ENCODE data around the gene DTX3L.

DTX3L gene

GRCh38 chr3:122602011-122602710 is 38.0 kb downstream of the DTX3L start:
- no peak overlapping the region for H3K27ac ChIP-seq (ENCODE audit: low read length)
- H3K9me3 ChIP-seq (ENCODE audit: control insufficient read depth, insufficient read depth, low read length): no peaks in the 10 kb centered on the region
- DNase-seq (ENCODE audit: low read depth, low spot score): no peak
- H3K4me1 ChIP-seq (ENCODE audit: control insufficient read depth, insufficient read depth, low read length): no peaks in the 10 kb centered on the region
- H3K4me3 ChIP-seq (ENCODE audit: low read length): no peak overlapping the region
- H3K36me3 ChIP-seq (ENCODE audit: control insufficient read depth, insufficient read depth, low read length): no peaks in the 10 kb centered on the region
- H3K27me3 ChIP-seq (ENCODE audit: control insufficient read depth, insufficient read depth, low read length): no peaks in the 10 kb centered on the region
- 100% methylated on average over 2 of the region's 5 CpGs for WGBS (ENCODE audit: insufficient coverage, insufficient read length)

DNA sequence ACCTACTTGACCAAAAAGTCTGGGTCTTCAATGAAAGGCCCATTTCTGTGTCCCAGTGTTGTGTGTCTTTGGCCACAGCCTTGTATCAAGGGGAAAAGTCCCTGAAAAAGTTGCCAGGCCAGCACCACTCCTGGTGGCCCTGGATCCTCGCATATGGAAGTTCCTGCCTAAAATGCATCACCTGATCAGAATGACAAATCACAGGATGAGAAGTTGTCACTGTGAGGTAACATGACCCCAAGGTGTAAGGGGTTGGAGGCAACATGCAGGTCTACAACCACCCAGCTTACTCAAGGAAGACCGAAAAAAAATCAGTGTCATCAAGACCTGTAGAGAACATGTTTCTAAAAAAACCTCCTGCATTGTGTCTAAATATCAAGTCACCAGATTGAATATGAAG is 38.9 kb downstream of the DTX3L start:
- no CpG with 5 or more reads among the region's 2 CpGs for WGBS (ENCODE audit: insufficient coverage, insufficient read length)
- no peaks in the 10 kb centered on the region for H3K27me3 ChIP-seq (ENCODE audit: control insufficient read depth, insufficient read depth, low read length)
- H3K9me3 ChIP-seq (ENCODE audit: control insufficient read depth, insufficient read depth, low read length): no peaks in the 10 kb centered on the region
- H3K36me3 ChIP-seq (ENCODE audit: control insufficient read depth, insufficient read depth, low read length): no peaks in the 10 kb centered on the region
- no peak for DNase-seq (ENCODE audit: low read depth, low spot score)
- no peak overlapping the region for H3K27ac ChIP-seq (ENCODE audit: low read length)
- H3K4me1 ChIP-seq (ENCODE audit: control insufficient read depth, insufficient read depth, low read length): no peaks in the 10 kb centered on the region
- H3K4me3 ChIP-seq (ENCODE audit: low read length): no peak overlapping the region

- H3K27ac ChIP-seq (ENCODE audit: low read length): no peak overlapping the region
- H3K27me3 ChIP-seq (ENCODE audit: control insufficient read depth, insufficient read depth, low read length): no peaks in the 10 kb centered on the region
- no peak overlapping the region for H3K4me3 ChIP-seq (ENCODE audit: low read length)
- no peak for DNase-seq (ENCODE audit: low read depth, low spot score)
- WGBS (ENCODE audit: insufficient coverage, insufficient read length): no CpG with 5 or more reads among the region's 4 CpGs
- no peaks in the 10 kb centered on the region for H3K4me1 ChIP-seq (ENCODE audit: control insufficient read depth, insufficient read depth, low read length)
- no peaks in the 10 kb centered on the region for H3K9me3 ChIP-seq (ENCODE audit: control insufficient read depth, insufficient read depth, low read length)
- H3K36me3 ChIP-seq (ENCODE audit: control insufficient read depth, insufficient read depth, low read length): no peaks in the 10 kb centered on the region
Observed at GRCh38 chr3:122606330-122606729, 42.2 kb downstream of the DTX3L start.

DNA sequence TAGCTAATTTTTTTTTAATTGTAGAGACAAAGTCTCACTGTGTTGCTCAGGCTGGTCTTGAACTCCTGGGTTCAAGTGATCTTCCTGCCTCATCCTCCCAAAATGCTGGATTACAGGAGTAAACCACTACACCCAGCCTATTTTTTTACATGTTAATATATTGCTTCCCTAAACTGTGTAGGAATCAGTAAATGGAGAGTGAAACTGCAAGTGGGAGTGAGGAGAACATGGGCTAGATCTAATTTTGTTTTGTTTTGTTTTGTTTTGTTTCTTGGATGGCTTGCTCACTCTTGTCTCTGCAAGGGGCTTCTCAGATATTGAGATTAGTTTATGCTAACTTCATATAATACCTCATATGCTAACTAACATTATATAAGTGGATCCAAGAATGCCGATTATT is 44.8 kb downstream of the DTX3L start:
- WGBS (ENCODE audit: insufficient coverage, insufficient read length): no CpG with 5 or more reads among the region's 1 CpG
- Histone ChIP-seq H3K9me3 (ENCODE audit: control insufficient read depth, insufficient read depth, low read length) (no peaks in the 10 kb centered on the region), H3K36me3 (ENCODE audit: control insufficient read depth, insufficient read depth, low read length) (no peaks in the 10 kb centered on the region), H3K27me3 (ENCODE audit: control insufficient read depth, insufficient read depth, low read length) (no peaks in the 10 kb centered on the region), H3K4me1 (ENCODE audit: control insufficient read depth, insufficient read depth, low read length) (no peaks in the 10 kb centered on the region), H3K27ac (ENCODE audit: low read length) (no peak overlapping the region), H3K4me3 (ENCODE audit: low read length) (no peak overlapping the region)
- DNase-seq (ENCODE audit: low read depth, low spot score): no peak

DNA sequence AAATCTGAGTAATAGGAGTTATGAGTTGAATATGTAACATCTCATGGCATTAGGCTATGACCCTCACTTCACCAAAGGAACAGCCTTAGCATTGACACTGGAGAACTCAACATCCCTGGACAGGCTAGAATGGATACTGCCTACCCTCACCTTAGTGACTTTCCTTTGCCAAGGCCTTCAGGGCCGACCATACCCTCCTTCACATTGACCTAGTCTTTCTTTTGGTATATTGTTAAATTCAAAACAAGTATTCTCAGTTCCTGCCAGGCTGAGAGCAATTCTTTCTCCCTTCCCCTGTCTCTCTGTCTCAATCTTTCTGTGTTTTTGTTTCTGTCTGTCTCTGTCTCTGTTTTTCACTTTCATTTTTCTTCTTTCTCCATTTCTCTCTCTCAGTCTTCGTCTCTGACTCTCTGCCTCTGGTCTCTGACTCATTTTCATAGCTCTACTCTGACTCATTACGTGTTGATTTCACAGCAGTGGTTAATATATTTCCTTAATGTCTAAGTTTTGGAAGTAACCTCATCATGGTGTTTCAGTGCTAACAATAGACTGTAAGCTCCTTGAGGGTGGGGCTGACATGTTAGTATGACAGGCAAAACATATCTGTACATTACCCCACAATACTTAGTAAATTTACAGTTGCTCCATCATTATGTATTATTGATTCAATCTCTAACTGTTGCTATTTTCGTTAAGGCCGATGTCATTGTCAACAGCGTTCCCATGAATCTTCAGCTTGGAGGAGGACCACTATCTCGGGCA is 45.8 kb downstream of the DTX3L start:
- WGBS (ENCODE audit: insufficient coverage, insufficient read length): no CpG with 5 or more reads among the region's 7 CpGs
- Histone ChIP-seq H3K4me1 (ENCODE audit: control insufficient read depth, insufficient read depth, low read length) (no peaks in the 10 kb centered on the region), H3K36me3 (ENCODE audit: control insufficient read depth, insufficient read depth, low read length) (no peaks in the 10 kb centered on the region), H3K4me3 (ENCODE audit: low read length) (no peak overlapping the region), H3K27ac (ENCODE audit: low read length) (no peak overlapping the region), H3K27me3 (ENCODE audit: control insufficient read depth, insufficient read depth, low read length) (no peaks in the 10 kb centered on the region), H3K9me3 (ENCODE audit: control insufficient read depth, insufficient read depth, low read length) (no peaks in the 10 kb centered on the region)
- no peak for DNase-seq (ENCODE audit: low read depth, low spot score)

- peaks cover 2% of the 10 kb centered on the region; the same call in 1 of the 2 replicates for H3K4me1 ChIP-seq (ENCODE audit: control insufficient read depth, insufficient read depth, low read length)
Observed at GRCh38 chr3:122612696-122613095, 48.6 kb downstream of the DTX3L start.

GRCh38 chr3:122615303-122615702 is 51.2 kb downstream of the DTX3L start:
- peaks cover 2% of the 10 kb centered on the region; the same call in 1 of the 2 replicates for H3K4me1 ChIP-seq (ENCODE audit: control insufficient read depth, insufficient read depth, low read length)
- H3K27ac ChIP-seq (ENCODE audit: low read length): no peak overlapping the region
- no peaks in the 10 kb centered on the region for H3K9me3 ChIP-seq (ENCODE audit: control insufficient read depth, insufficient read depth, low read length)
- H3K4me3 ChIP-seq (ENCODE audit: low read length): no peak overlapping the region
- no peaks in the 10 kb centered on the region for H3K36me3 ChIP-seq (ENCODE audit: control insufficient read depth, insufficient read depth, low read length)
- H3K27me3 ChIP-seq (ENCODE audit: control insufficient read depth, insufficient read depth, low read length): no peaks in the 10 kb centered on the region
- WGBS (ENCODE audit: insufficient coverage, insufficient read length): no CpG with 5 or more reads among the region's 3 CpGs
- no peak for DNase-seq (ENCODE audit: low read depth, low spot score)

More at GRCh38 chr3:122612696-122613095, 48.6 kb downstream of the DTX3L start:
- H3K9me3 ChIP-seq (ENCODE audit: control insufficient read depth, insufficient read depth, low read length): no peaks in the 10 kb centered on the region
- WGBS (ENCODE audit: insufficient coverage, insufficient read length): no CpG with 5 or more reads among the region's 5 CpGs
- DNase-seq (ENCODE audit: low read depth, low spot score): no peak
- H3K27me3 ChIP-seq (ENCODE audit: control insufficient read depth, insufficient read depth, low read length): no peaks in the 10 kb centered on the region
- no peaks in the 10 kb centered on the region for H3K36me3 ChIP-seq (ENCODE audit: control insufficient read depth, insufficient read depth, low read length)
- no peak overlapping the region for H3K4me3 ChIP-seq (ENCODE audit: low read length)
- H3K27ac ChIP-seq (ENCODE audit: low read length): no peak overlapping the region

DNA sequence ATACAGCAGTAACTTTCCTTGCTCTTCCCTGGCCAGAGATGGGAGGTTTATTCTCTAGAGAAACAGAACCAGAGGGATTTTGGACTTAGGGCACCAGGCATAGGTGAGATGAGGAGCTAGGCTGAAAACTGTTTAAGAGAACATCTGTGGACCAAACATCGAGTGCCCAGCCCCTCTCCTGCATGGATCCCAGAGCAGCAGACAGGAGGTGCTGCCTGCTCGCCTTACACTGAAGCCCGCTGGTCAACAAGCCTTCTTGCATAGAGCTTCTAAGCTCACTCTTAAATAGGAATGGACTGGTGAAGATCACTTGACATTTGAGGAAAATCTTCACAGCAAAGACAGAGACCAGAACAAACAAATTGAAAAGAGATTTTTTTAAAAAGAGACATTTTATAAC is 54.5 kb downstream of the DTX3L start:
- no CpG with 5 or more reads among the region's 3 CpGs for WGBS (ENCODE audit: insufficient coverage, insufficient read length)
- Histone ChIP-seq H3K27ac (ENCODE audit: low read length) (no peak overlapping the region), H3K9me3 (ENCODE audit: control insufficient read depth, insufficient read depth, low read length) (no peaks in the 10 kb centered on the region), H3K4me1 (ENCODE audit: control insufficient read depth, insufficient read depth, low read length) (peaks cover 2% of the 10 kb centered on the region; the same call in 1 of the 2 replicates), H3K36me3 (ENCODE audit: control insufficient read depth, insufficient read depth, low read length) (no peaks in the 10 kb centered on the region), H3K4me3 (ENCODE audit: low read length) (no peak overlapping the region), H3K27me3 (ENCODE audit: control insufficient read depth, insufficient read depth, low read length) (no peaks in the 10 kb centered on the region)
- DNase-seq (ENCODE audit: low read depth, low spot score): no peak

- no peak overlapping the region for H3K4me3 ChIP-seq (ENCODE audit: low read length)
- WGBS (ENCODE audit: insufficient coverage, insufficient read length): no CpG with 5 or more reads among the region's 4 CpGs
- no peak overlapping the region for H3K27ac ChIP-seq (ENCODE audit: low read length)
Observed at GRCh38 chr3:122619040-122619439, 54.9 kb downstream of the DTX3L start.

DNA sequence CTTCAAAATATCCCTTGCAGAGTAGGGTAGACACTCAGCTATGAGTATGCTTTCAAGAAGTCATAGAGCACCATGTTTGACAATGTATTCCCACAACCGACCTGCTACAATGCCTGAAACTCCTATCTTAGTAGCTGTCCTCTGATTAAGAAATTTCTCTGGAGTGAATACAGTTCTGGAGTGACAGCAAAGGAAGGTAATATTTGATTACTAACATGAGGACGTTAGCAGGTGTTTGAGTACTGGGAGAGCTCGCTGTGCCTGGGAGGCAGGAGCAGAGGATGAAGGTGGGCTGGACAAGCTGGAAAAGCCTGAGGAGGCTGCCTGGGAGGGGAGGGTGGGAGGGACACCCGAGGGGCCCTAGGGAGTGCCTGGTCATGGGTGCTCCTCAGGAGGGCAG is 56.3 kb downstream of the DTX3L start:
- Histone ChIP-seq H3K36me3 (ENCODE audit: control insufficient read depth, insufficient read depth, low read length) (no peaks in the 10 kb centered on the region), H3K4me3 (ENCODE audit: low read length) (no peak overlapping the region), H3K27me3 (ENCODE audit: control insufficient read depth, insufficient read depth, low read length) (no peaks in the 10 kb centered on the region), H3K4me1 (ENCODE audit: control insufficient read depth, insufficient read depth, low read length) (no peaks in the 10 kb centered on the region), H3K9me3 (ENCODE audit: control insufficient read depth, insufficient read depth, low read length) (no peaks in the 10 kb centered on the region), H3K27ac (ENCODE audit: low read length) (no peak overlapping the region)
- no peak for DNase-seq (ENCODE audit: low read depth, low spot score)
- no CpG with 5 or more reads among the region's 4 CpGs for WGBS (ENCODE audit: insufficient coverage, insufficient read length)

More at GRCh38 chr3:122619040-122619439, 54.9 kb downstream of the DTX3L start:
- Histone ChIP-seq H3K4me1 (ENCODE audit: control insufficient read depth, insufficient read depth, low read length) (peaks cover 2% of the 10 kb centered on the region; the same call in 1 of the 2 replicates), H3K36me3 (ENCODE audit: control insufficient read depth, insufficient read depth, low read length) (no peaks in the 10 kb centered on the region), H3K27me3 (ENCODE audit: control insufficient read depth, insufficient read depth, low read length) (no peaks in the 10 kb centered on the region), H3K9me3 (ENCODE audit: control insufficient read depth, insufficient read depth, low read length) (no peaks in the 10 kb centered on the region)
- DNase-seq (ENCODE audit: low read depth, low spot score): no peak
